Measurements from ENCODE around the gene TMEM132C. TPM values are rescaled to one million over a fixed set of nuclear protein-coding genes. Genes with fewer than 3 reads are reported as not detected.

TMEM132C gene
- total RNA-seq, 1 donor from 2014 or later, result not detected

GRCh38 chr12:128402486-128403243 lies 135.7 kb downstream of the TMEM132C start:
- no peak overlapping the region for H3K4me3 ChIP-seq (ENCODE audit: low read depth, low read length)
- no peak for DNase-seq (ENCODE audit: low read depth)
- TF ChIP-seq, protein P1, sequence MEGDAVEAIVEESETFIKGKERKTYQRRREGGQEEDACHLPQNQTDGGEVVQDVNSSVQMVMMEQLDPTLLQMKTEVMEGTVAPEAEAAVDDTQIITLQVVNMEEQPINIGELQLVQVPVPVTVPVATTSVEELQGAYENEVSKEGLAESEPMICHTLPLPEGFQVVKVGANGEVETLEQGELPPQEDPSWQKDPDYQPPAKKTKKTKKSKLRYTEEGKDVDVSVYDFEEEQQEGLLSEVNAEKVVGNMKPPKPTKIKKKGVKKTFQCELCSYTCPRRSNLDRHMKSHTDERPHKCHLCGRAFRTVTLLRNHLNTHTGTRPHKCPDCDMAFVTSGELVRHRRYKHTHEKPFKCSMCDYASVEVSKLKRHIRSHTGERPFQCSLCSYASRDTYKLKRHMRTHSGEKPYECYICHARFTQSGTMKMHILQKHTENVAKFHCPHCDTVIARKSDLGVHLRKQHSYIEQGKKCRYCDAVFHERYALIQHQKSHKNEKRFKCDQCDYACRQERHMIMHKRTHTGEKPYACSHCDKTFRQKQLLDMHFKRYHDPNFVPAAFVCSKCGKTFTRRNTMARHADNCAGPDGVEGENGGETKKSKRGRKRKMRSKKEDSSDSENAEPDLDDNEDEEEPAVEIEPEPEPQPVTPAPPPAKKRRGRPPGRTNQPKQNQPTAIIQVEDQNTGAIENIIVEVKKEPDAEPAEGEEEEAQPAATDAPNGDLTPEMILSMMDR (conservative IDR thresholded peaks at IDR 0.05; ENCODE audit: low read depth, low read length), result no peak

GRCh38 chr12:128408669-128409068 lies 141.7 kb downstream of the TMEM132C start:
- no peak overlapping the region for H3K4me3 ChIP-seq (ENCODE audit: low read depth, low read length)
- no peak for DNase-seq (ENCODE audit: low read depth)
- TF ChIP-seq, protein P1 (conservative IDR thresholded peaks at IDR 0.05; ENCODE audit: low read depth, low read length), result no peak

DNA sequence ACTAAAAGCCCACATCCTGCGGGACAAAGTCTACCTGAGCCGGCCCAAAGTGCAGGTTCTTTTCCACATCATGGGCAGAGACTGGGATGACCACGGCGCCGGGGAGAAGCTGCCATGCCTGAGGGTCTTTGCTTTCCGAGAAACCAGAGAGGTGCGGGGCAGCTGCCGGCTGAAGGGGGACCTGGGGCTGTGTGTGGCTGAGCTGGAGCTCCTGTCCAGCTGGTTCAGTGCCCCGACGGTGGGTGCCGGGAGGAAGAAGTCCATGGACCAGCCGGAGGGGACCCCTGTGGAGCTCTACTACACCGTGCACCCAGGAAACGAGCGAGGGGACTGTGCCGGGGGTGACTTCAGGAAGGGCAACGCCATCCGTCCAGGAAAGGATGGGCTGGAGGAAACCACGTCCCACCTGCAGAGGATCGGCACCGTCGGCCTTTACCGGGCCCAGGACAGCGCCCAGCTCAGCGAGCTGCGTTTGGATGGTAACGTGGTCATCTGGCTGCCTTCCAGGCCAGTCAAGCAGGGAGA lies 148.1 kb downstream of the TMEM132C start:
- no peak for DNase-seq (ENCODE audit: low read depth)
- TF ChIP-seq, protein P1 (conservative IDR thresholded peaks at IDR 0.05; ENCODE audit: low read depth, low read length), result no peak
- H3K4me3 ChIP-seq (ENCODE audit: low read depth, low read length), result no peak overlapping the region

- no peak overlapping the region for H3K4me3 ChIP-seq (ENCODE audit: low read depth, low read length)
- DNase-seq (ENCODE audit: low read depth), result no peak
- TF ChIP-seq, protein P1 (conservative IDR thresholded peaks at IDR 0.05; ENCODE audit: low read depth, low read length), result no peak
These were observed 152.0 kb downstream of the TMEM132C start for GRCh38 chr12:128418944-128419343.

DNA sequence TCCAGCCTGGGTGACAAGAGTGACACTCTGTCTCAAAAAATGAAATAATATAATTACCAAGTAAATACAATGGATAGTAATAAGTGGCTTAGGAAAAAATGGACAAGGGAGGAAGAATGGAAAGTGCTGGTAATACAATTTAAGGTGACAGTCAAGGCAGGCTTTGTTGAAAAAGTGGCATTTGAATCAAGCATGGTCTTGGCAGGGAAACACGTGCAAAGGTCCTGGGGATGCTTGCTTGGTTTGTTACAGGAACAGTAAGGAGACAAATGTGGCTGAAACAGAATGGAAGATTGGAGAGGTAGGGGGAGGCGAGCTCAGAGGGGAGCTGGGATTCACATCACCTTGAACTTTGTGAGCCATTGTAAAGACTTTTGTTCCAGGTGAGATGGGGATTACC lies 153.2 kb downstream of the TMEM132C start:
- no peak overlapping the region for H3K4me3 ChIP-seq (ENCODE audit: low read depth, low read length)
- TF ChIP-seq, protein P1 (conservative IDR thresholded peaks at IDR 0.05; ENCODE audit: low read depth, low read length), result no peak
- no peak for DNase-seq (ENCODE audit: low read depth)

- no peak overlapping the region for H3K4me3 ChIP-seq (ENCODE audit: low read depth, low read length)
- no peak for DNase-seq (ENCODE audit: low read depth)
- TF ChIP-seq, protein P1 (conservative IDR thresholded peaks at IDR 0.05; ENCODE audit: low read depth, low read length), result no peak
These were observed 154.4 kb downstream of the TMEM132C start for GRCh38 chr12:128421375-128421774.

- no peak overlapping the region for H3K4me3 ChIP-seq (ENCODE audit: low read depth, low read length)
- DNase-seq (ENCODE audit: low read depth), result no peak
- TF ChIP-seq, protein P1 (conservative IDR thresholded peaks at IDR 0.05; ENCODE audit: low read depth, low read length), result no peak
These were observed 156.2 kb downstream of the TMEM132C start for GRCh38 chr12:128423205-128423604.

All from epithelial cell of proximal tubule (primary cell).